Panc1 (cell line): ENCODE data around the gene ZNF516. TPM values are rescaled to one million over a fixed set of nuclear protein-coding genes. Genes with fewer than 3 reads are reported as not detected.

Source experiments
- ATAC-seq: fragments of 200-7000 bp; cut with Tn5 transposase; 2 replicates; pipeline ENCODE4 v1.9.1; 2020; ENCODE audit warnings: mild to moderate bottlenecking, moderate library complexity
- BruUV-seq: library from RNA; stranded (reverse); fragments of 400-500 nt; replicated peaks from 2 replicates; lab custom pipeline; 2021; lab: Mats Ljungman, UMichigan
- CTCF ChIA-PET: fragments of 300-600 bp; sonication (Branson Sonifier 250); formaldehyde crosslinking; loops from one replicate; lab custom pipeline; 2022; ENCODE audit warnings: antibody characterized with exemption; lab: Charles Lee
- POLR2A ChIA-PET: fragments of 300-600 bp; sonication (Branson Sonifier 250); formaldehyde crosslinking; loops from one replicate; lab custom pipeline; 2022; ENCODE audit warnings: antibody characterized with exemption; lab: Charles Lee
- DNase-seq: peaks from one replicate; pipeline ENCODE4 v3.0.0-alpha.2; 2010; ENCODE audit warnings: low read depth, low spot score
- H3K27ac ChIP-seq: 2 replicates; pipeline ENCODE4 v1.5.1; 2011; ENCODE audit warnings: mild to moderate bottlenecking, low read length, inconsistent platforms
- H3K27me3 ChIP-seq: fragments of 200-500 bp; sonication (Bioruptor generic); 2 replicates; pipeline ENCODE4 v1.6.0; 2014; ENCODE audit warnings: low read length, inconsistent platforms; ENCODE audit not compliant: control insufficient read depth, insufficient read depth
- H3K36me3 ChIP-seq: fragments of 200-500 bp; sonication (Bioruptor generic); 2 replicates; pipeline ENCODE4 v1.5.1; 2014; ENCODE audit warnings: inconsistent platforms, mild to moderate bottlenecking, low read length, moderate library complexity; ENCODE audit not compliant: control insufficient read depth, insufficient read depth
- H3K4me1 ChIP-seq: 2 replicates; pipeline ENCODE4 v1.5.1; 2011; ENCODE audit warnings: inconsistent platforms, mild to moderate bottlenecking, low read length, moderate library complexity; ENCODE audit not compliant: control insufficient read depth, insufficient read depth
- H3K4me3 ChIP-seq, 2 experiments: 2 replicates each; pipeline ENCODE4 v1.5.1; 2011 to 2012; ENCODE audit warnings: low read depth in 2 of 2, low read length in 2 of 2, mild to moderate bottlenecking in 2 of 2, inconsistent platforms in 1 of 2, moderate library complexity in 1 of 2
- H3K9me3 ChIP-seq: fragments of 200-500 bp; sonication (Bioruptor generic); 2 replicates; pipeline ENCODE4 v1.5.1; 2014; ENCODE audit warnings: low read depth, mild to moderate bottlenecking, inconsistent platforms, low read length, moderate library complexity; ENCODE audit not compliant: control insufficient read depth, insufficient read depth
- CTCF ChIP-seq: fragments of 450-650 bp; IDR thresholded peaks from 2 replicates; pipeline ENCODE4 v1.5.1; 2017; ENCODE audit warnings: mild to moderate bottlenecking
- POLR2AphosphoS5 ChIP-seq: IDR thresholded peaks from 2 replicates; pipeline ENCODE4 v1.6.1; 2012; ENCODE audit warnings: mild to moderate bottlenecking, low read depth, low read length, moderate library complexity
- REST ChIP-seq, 2 experiments: IDR thresholded peaks; 2 replicates each; pipeline ENCODE4 v1.6.1; 2011 to 2012; ENCODE audit warnings: low read depth in 2 of 2, control low read depth in 1 of 2, low read length in 1 of 2, mild to moderate bottlenecking in 1 of 2, moderate library complexity in 1 of 2; ENCODE audit not compliant: insufficient read depth in 1 of 2
- SIN3A ChIP-seq: IDR thresholded peaks from 2 replicates; pipeline ENCODE4 v1.6.1; 2012; ENCODE audit warnings: low read depth, mild to moderate bottlenecking, low read length, moderate library complexity, borderline replicate concordance; ENCODE audit not compliant: insufficient read depth
- TCF7L2 ChIP-seq: IDR thresholded peaks from 2 replicates; pipeline ENCODE4 v1.6.1; 2011; ENCODE audit warnings: mild to moderate bottlenecking, low read depth, low read length, inconsistent platforms
- in situ Hi-C: cut with HindIII; loops from 2 replicates; pipeline ENCODE4 v1.10.0; 2016; ENCODE audit warnings: low sequenced_read_pairs, low pct_unique_long_range_greater_than_20kb
- intact Hi-C: fragments of 100-400 bp; cut with micrococcal nuclease; formaldehyde crosslinking; loops from one replicate; pipeline ENCODE4 v1.10.0; 2022; ENCODE audit not compliant: unreplicated experiment
- total RNA-seq: library from RNA; stranded (reverse); gene quantifications from one replicate; pipeline ENCODE4 v1.2.1, GENCODE V29; 2021; ENCODE audit not compliant: unreplicated experiment

The ZNF516 gene
- total RNA-seq, 1 experiment from 2014 or later, result 28.6 TPM

- Histone ChIP-seq H3K4me3 (no peak overlapping the region), H3K36me3 (no peaks in the 10 kb centered on the region), H3K4me1 (peaks cover 24% of the 10 kb centered on the region), H3K27me3 (no peaks in the 10 kb centered on the region), H3K27ac (no peak overlapping the region), H3K9me3 (no peaks in the 10 kb centered on the region)
- BruUV-seq, result no TSS peak
- DNase-seq (no peak), ATAC-seq (no peak)
- in situ Hi-C loops (no loop called here), intact Hi-C loops (no loop called here)
- CTCF ChIA-PET, result interaction anchor here (0.6 kb wide), 1 partner anchor 22 kb away, joined by 5 read pairs; no protein-coding TSS in a partner anchor
- no peak for TF ChIP-seq REST (IDR thresholded peaks at IDR 0.05; ENCODE audit: insufficient read depth in 1 of 2, low read depth in 2 of 2, low read length in 1 of 2)
- TF ChIP-seq TCF7L2, result no peak
- TF ChIP-seq CTCF, result no peak
- no peak for TF ChIP-seq SIN3A
- TF ChIP-seq POLR2AphosphoS5, result no peak
- POLR2A ChIA-PET, result no interaction called here
Measured at GRCh38 chr18:76457475-76457874, 37.6 kb downstream of the ZNF516 start.

DNA sequence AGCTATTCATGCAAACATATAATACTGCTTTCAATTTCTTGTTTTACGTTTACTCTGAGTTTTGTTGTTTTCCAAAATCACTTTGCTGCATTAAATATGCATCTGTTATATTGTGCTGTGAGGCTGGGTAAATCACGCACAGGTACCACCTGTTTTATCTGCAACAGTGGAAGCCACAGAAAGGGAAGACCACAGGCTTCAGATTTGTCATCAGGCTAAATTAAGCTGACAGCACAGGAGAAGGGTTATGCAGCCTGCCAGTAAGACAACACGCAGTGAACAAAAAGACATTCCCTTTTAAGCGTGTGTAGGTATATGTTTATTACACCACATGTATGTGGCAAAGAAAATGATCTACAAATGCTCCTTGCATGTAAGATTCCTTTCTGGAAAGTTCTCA is 38.2 kb downstream of the ZNF516 start:
- Histone ChIP-seq H3K4me3 (no peak overlapping the region), H3K27me3 (no peaks in the 10 kb centered on the region), H3K36me3 (no peaks in the 10 kb centered on the region), H3K27ac (no peak overlapping the region), H3K4me1 (peaks cover 30% of the 10 kb centered on the region), H3K9me3 (no peaks in the 10 kb centered on the region)
- POLR2A ChIA-PET, result no interaction called here
- no TSS peak for BruUV-seq
- TF ChIP-seq POLR2AphosphoS5 (no peak), SIN3A (no peak), CTCF (no peak), REST (IDR thresholded peaks at IDR 0.05; ENCODE audit: insufficient read depth in 1 of 2, low read depth in 2 of 2, low read length in 1 of 2) (no peak), TCF7L2 (no peak)
- ATAC-seq (no peak), DNase-seq (no peak)
- in situ Hi-C loops, result no loop called here
- intact Hi-C loops, result no loop called here
- CTCF ChIA-PET, result interaction anchor here (0.5 to 0.6 kb wide), 2 partner anchors 23 to 354 kb away, joined by 5 read pairs; no protein-coding TSS in a partner anchor
